ENCODE measurements around the gene ETV2. TPM values are rescaled to one million over a fixed set of nuclear protein-coding genes. Genes with fewer than 3 reads are reported as not detected.

ETV2 gene
- polyA plus RNA-seq, 1 of the 3 experiments (the other 2 are of a cell fraction), result 1.6 TPM

- TF ChIP-seq USF2 (IDR thresholded peaks at IDR 0.05; ENCODE audit: borderline replicate concordance, low read depth, low read length) (no peak), CTCF (IDR thresholded peaks at IDR 0.05) (no peak), RAD21 (IDR thresholded peaks at IDR 0.05; ENCODE audit: low read length) (no peak), SMC3 (IDR thresholded peaks at IDR 0.05; ENCODE audit: low read depth, low read length) (no peak), ZBTB33 (IDR thresholded peaks at IDR 0.05; ENCODE audit: borderline replicate concordance, low read depth) (no peak), NFIC (IDR thresholded peaks at IDR 0.05; ENCODE audit: borderline replicate concordance) (no peak), IRF3 (IDR thresholded peaks at IDR 0.05; ENCODE audit: low read depth, low read length) (no peak), TAF1 (IDR thresholded peaks at IDR 0.05; ENCODE audit: borderline replicate concordance, low read depth, low read length) (peak; percentile 61; the same call in 1 of the 2 replicates), RCOR1 (IDR thresholded peaks at IDR 0.05; ENCODE audit: low read length) (0 out of 2 replicates have a peak, but pooled peaks have one; percentile 27), MAX (IDR thresholded peaks at IDR 0.05; ENCODE audit: low read depth) (peak; percentile 75; the same call in 1 of the 2 replicates), GATA2 (CRISPR knock-in tag; IDR thresholded peaks at IDR 0.05) (no peak)
Measured at GRCh38 chr19:35612559-35613321, 28.8 kb upstream of the ETV2 start, which contains the start of gene HAUS5 (continued).

GRCh38 chr19:35613574-35613973 is 28.0 kb upstream of the ETV2 start:
- no peaks in the 10 kb centered on the region for H3F3A ChIP-seq (replicated peaks; ENCODE audit: insufficient read depth)
- H3K27ac ChIP-seq (ENCODE audit: low read depth in 2 of 2, low read length in 1 of 2), result no peak overlapping the region
- ChIA-PET POLR2A (interaction anchor here (0.6 to 0.7 kb wide), 2 partner anchors 10 to 14 kb away, joined by 3 to 5 read pairs; no protein-coding TSS in a partner anchor), CTCF (interaction anchor here (0.9 to 4.1 kb wide), 3 partner anchors 21 to 65 kb away, joined by 3 to 13 read pairs (median 5); no protein-coding TSS in a partner anchor)
- H3K4me3 ChIP-seq (ENCODE audit: low read depth in 2 of 2, low read length in 1 of 2), result no peak overlapping the region
- DNase-seq, result peak; percentile 9
- peaks cover 0 to 2% of the 10 kb centered on the region in 2 experiments for H3K36me3 ChIP-seq (replicated peaks in 1 of 2; ENCODE audit: control insufficient read depth in 1 of 2, insufficient read depth in 2 of 2, low read length in 1 of 2)
- H3K4me1 ChIP-seq (ENCODE audit: control insufficient read depth in 1 of 2, insufficient read depth in 2 of 2, low read depth in 1 of 2, low read length in 1 of 2), result peaks cover 0 to 10% of the 10 kb centered on the region in 2 experiments; a peak in 1 of 4 replicates
- WGBS (ENCODE audit: low lambda C conversion rate), result 89% methylated on average over 1 of the region's 1 CpG
- peak overlapping the region; percentile 92 for H3K4me2 ChIP-seq
- H3K79me2 ChIP-seq (ENCODE audit: insufficient read depth), result peaks cover 3% of the 10 kb centered on the region; the same call in 1 of the 2 replicates
- no peaks in the 10 kb centered on the region for H3K9me3 ChIP-seq
- no peaks in the 10 kb centered on the region for H4K20me1 ChIP-seq (ENCODE audit: insufficient read depth)
- H2AFZ ChIP-seq (ENCODE audit: low read depth), result no peak overlapping the region
- H3K9ac ChIP-seq, result no peak overlapping the region
- H3K9me2 ChIP-seq, result no peaks in the 10 kb centered on the region
- H3K27me3 ChIP-seq (ENCODE audit: insufficient read depth), result no peaks in the 10 kb centered on the region
- TF ChIP-seq TCF12 (IDR thresholded peaks at IDR 0.05), result no peak
- TF ChIP-seq PBX3 (IDR thresholded peaks at IDR 0.05), result no peak
- TF ChIP-seq MEF2A (IDR thresholded peaks at IDR 0.05; ENCODE audit: borderline replicate concordance, low read depth), result no peak
- TF ChIP-seq FOSL2 (IDR thresholded peaks at IDR 0.05; ENCODE audit: borderline replicate concordance, low read depth), result no peak
- TF ChIP-seq ELF1 (IDR thresholded peaks at IDR 0.05), result no peak
- TF ChIP-seq REST (IDR thresholded peaks at IDR 0.05; ENCODE audit: low read depth, low read length), result no peak
- no peak for TF ChIP-seq EZH2phosphoT487 (IDR thresholded peaks at IDR 0.05; ENCODE audit: borderline replicate concordance, low read depth)

Measured in SK-N-SH (cell line).